Mesendoderm (in vitro differentiated cells): ENCODE results near the gene TP53AIP1.

Source experiments
- DNase-seq: peaks from one replicate; pipeline ENCODE4 v3.0.0; 2013
- H2AK5ac ChIP-seq: 2 replicates; pipeline ENCODE4 v1.6.1; 2013; ENCODE audit warnings: low read length, inconsistent platforms
- H2BK120ac ChIP-seq: 2 replicates; pipeline ENCODE4 v1.6.1; 2013; ENCODE audit warnings: low read depth, mild to moderate bottlenecking, low read length, moderate library complexity, mixed read lengths
- H2BK15ac ChIP-seq: replicated peaks from 2 replicates; pipeline ENCODE4 v1.6.1; 2013; ENCODE audit warnings: low read depth, mild to moderate bottlenecking, moderate library complexity
- H2BK5ac ChIP-seq: 2 replicates; pipeline ENCODE4 v1.6.1; 2013; ENCODE audit warnings: low read length, inconsistent platforms
- H3K18ac ChIP-seq: 2 replicates; pipeline ENCODE4 v1.6.1; 2013; ENCODE audit warnings: mild to moderate bottlenecking, low read length, mixed read lengths
- H3K23ac ChIP-seq: one replicate; pipeline ENCODE4 v1.6.1; 2013; ENCODE audit warnings: low read length
- H3K27ac ChIP-seq: 2 replicates; pipeline ENCODE4 v1.5.1; 2013; ENCODE audit warnings: low read depth, mild to moderate bottlenecking, inconsistent platforms, low read length, moderate library complexity
- H3K27me3 ChIP-seq: 2 replicates; pipeline ENCODE4 v1.6.1; 2013; ENCODE audit warnings: low read length, control low read depth, mild to moderate bottlenecking, inconsistent platforms; ENCODE audit not compliant: insufficient read depth, poor library complexity
- H3K36me3 ChIP-seq: 2 replicates; pipeline ENCODE4 v1.6.1; 2013; ENCODE audit warnings: low read length, inconsistent platforms; ENCODE audit not compliant: control insufficient read depth, insufficient read depth
- H3K4ac ChIP-seq: one replicate; pipeline ENCODE4 v1.6.1; 2013; ENCODE audit warnings: low read depth, mild to moderate bottlenecking, low read length, moderate library complexity
- H3K4me1 ChIP-seq: 2 replicates; pipeline ENCODE4 v1.6.1; 2013; ENCODE audit warnings: low read depth, low read length, inconsistent platforms; ENCODE audit not compliant: control insufficient read depth
- H3K4me2 ChIP-seq: 2 replicates; pipeline ENCODE4 v1.6.1; 2013; ENCODE audit warnings: low read length
- H3K4me3 ChIP-seq: 2 replicates; pipeline ENCODE4 v1.5.1; 2013; ENCODE audit warnings: mild to moderate bottlenecking, low read length
- H3K56ac ChIP-seq: one replicate; pipeline ENCODE4 v1.6.1; 2013; ENCODE audit warnings: low read length
- H3K79me1 ChIP-seq: 2 replicates; pipeline ENCODE4 v1.6.1; 2013; ENCODE audit warnings: low read length, inconsistent platforms
- H3K79me2 ChIP-seq: 2 replicates; pipeline ENCODE4 v1.6.1; 2013; ENCODE audit warnings: mild to moderate bottlenecking, low read length; ENCODE audit not compliant: control insufficient read depth, insufficient read depth
- H3K9ac ChIP-seq: 2 replicates; pipeline ENCODE4 v1.6.1; 2013; ENCODE audit warnings: low read length, inconsistent platforms
- H4K5ac ChIP-seq: one replicate; pipeline ENCODE4 v1.6.1; 2013; ENCODE audit warnings: low read length
- H4K8ac ChIP-seq: one replicate; pipeline ENCODE4 v1.6.1; 2013; ENCODE audit warnings: low read depth, mild to moderate bottlenecking, control low read depth, low read length, moderate library complexity
- WGBS: extraction: QIAGEN DNeasy Blood & Tissue Kit; methylation state at CpG from one replicate; pipeline ENCODE4 v1.1.7; 2013; ENCODE audit warnings: low lambda C conversion rate, missing lambda C conversion rate; ENCODE audit not compliant: insufficient coverage; ENCODE audit errors: extremely low coverage; 5-methylcytosine and 5-hydroxymethylcytosine counted together

TP53AIP1 gene

DNA sequence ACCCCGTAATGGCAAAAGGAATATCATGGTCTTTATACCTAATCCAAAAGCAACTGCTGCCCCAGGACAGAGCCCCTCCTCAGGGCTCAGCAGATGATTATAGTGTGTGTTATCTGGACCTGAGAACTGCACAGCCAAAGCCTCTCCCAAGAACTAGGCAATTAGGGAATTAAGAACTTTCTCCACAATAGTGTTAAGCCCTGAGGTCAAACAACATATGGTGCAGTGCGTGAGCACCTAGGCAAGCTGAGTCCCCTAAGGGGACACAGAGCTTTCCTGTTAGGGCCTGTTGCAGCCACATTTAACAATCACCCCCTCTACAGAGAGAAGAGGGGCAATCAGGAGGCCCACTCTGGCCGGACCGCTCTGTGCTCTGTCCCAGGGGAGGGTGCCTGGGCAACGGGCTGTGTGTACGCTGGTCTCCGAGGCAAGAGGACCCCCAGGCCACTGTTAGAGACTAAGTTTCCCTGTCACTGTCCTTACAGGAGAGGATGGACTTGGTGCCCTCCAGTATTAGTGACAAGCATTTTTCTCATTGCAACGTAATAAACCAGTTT, 52.9 kb downstream of the TP53AIP1 start:
- no CpG with 5 or more reads among the region's 8 CpGs for WGBS
- Histone ChIP-seq H3K4ac (no peak overlapping the region), H3K79me2 (no peaks in the 10 kb centered on the region), H4K5ac (no peak overlapping the region), H3K36me3 (no peaks in the 10 kb centered on the region), H3K18ac (peak overlapping the region; percentile 18), H3K4me3 (no peak overlapping the region), H2BK120ac (no peak overlapping the region), H3K4me2 (no peak overlapping the region), H2BK5ac (no peak overlapping the region), H3K56ac (peak overlapping the region; percentile 61), H3K9ac (no peak overlapping the region), H2AK5ac (no peak overlapping the region), H3K79me1 (no peaks in the 10 kb centered on the region), H3K23ac (no peak overlapping the region), H3K27me3 (peaks cover 13% of the 10 kb centered on the region), H4K8ac (no peak overlapping the region), H2BK15ac (no peak overlapping the region), H3K27ac (no peak overlapping the region), H3K4me1 (peaks cover 2% of the 10 kb centered on the region)
- DNase-seq, result no peak

DNA sequence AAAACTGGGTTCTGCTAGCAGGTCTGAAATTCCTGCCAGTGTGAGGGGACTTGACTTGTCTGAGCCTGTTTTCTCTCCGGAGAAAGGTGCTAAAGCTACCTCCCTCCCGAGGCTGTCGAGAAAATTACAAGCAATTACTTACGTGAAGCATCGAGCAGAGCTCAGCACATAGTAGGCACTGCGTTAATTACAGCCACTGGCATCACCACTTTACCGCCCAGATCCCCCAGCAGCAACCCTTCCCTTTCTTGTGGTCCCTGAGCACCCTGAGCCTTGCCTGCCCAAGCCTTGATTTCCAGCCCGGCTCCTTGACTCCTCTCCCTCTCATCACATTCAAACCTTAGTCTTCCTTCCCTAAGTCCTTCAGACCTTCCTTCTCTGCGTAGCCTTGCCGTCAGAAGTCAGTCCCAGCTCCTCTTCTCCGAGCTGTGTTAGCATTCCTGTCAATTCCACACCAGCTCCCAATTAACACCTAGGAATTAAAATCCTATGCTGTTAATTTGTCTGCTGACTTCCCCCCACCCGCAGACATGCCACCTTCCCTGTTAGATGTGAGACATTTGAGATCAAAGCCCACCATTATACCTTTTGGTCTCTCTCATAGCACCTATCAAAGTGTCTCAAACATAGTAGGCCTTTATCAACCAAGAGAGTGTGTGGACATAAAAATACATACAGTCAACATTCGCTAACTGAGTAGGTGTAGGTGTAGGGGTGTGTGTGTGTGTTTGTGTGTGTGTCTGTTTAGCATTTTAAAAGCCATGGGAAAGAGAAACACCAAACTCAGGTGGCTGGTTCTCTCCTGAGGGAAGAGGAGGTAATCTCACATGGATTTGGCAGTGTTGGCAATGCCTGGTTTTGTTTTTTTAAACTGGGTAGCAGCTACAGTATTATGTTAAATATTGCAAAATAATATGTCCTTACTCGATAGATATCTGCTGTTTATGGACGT, 54.4 kb downstream of the TP53AIP1 start:
- peak; percentile 93 for DNase-seq
- Histone ChIP-seq H3K4me1 (peaks cover 2% of the 10 kb centered on the region), H4K8ac (no peak overlapping the region), H3K79me2 (no peaks in the 10 kb centered on the region), H3K56ac (peak overlapping the region; percentile 20), H3K4me2 (peak overlapping the region; percentile 14), H4K5ac (no peak overlapping the region), H2BK15ac (no peak overlapping the region), H3K4me3 (no peak overlapping the region), H3K4ac (no peak overlapping the region), H3K79me1 (no peaks in the 10 kb centered on the region), H2AK5ac (no peak overlapping the region), H2BK120ac (peak overlapping the region; percentile 37), H2BK5ac (peak overlapping the region; percentile 52), H3K27me3 (peaks cover 13% of the 10 kb centered on the region), H3K36me3 (no peaks in the 10 kb centered on the region), H3K27ac (no peak overlapping the region), H3K9ac (peak overlapping the region; percentile 17), H3K23ac (no peak overlapping the region), H3K18ac (peak overlapping the region; percentile 30)
- no CpG with 5 or more reads among the region's 15 CpGs for WGBS

DNA sequence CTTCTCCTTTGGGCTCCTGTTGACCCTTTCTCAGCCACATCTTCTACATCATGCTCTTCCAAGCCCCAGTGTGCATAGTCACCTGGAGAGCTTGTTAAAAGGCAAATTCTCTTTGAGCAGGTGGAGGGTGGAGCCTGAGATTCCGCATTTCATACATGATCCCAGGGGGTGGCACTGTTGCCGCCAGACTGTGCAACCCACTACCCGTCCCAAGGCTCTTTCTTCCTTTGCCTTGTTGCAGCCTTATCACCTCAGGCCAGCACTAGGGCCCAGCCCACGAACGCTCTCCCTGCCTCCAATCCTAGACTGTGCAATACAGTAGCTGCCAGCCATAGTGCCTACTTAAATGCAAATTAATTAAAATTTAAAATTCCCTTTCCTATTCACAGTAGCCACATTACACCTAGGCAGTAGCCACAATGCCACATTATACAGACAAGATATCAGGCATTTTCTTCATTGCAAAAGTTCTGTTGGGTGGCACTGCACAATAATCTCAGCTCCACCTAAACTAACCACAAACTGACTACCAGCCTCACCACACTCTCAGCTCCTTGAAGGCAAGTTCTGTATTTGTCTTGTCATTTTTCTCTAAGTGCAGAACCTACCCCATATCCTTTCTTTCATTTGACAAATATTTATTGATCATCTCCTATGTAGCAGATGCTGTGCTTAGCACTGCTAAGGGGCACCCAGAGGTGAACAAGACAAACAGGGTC, 56.1 kb downstream of the TP53AIP1 start:
- H3K23ac ChIP-seq, result no peak overlapping the region
- no peak overlapping the region for H3K4me3 ChIP-seq
- no peak for DNase-seq
- peaks cover 12% of the 10 kb centered on the region for H3K27me3 ChIP-seq
- H4K8ac ChIP-seq, result no peak overlapping the region
- no peaks in the 10 kb centered on the region for H3K79me1 ChIP-seq
- H4K5ac ChIP-seq, result no peak overlapping the region
- H3K4me1 ChIP-seq, result no peaks in the 10 kb centered on the region
- no peak overlapping the region for H3K27ac ChIP-seq
- H2AK5ac ChIP-seq, result no peak overlapping the region
- H3K79me2 ChIP-seq, result no peaks in the 10 kb centered on the region
- H2BK15ac ChIP-seq, result no peak overlapping the region
- H3K56ac ChIP-seq, result no peak overlapping the region
- H2BK120ac ChIP-seq, result no peak overlapping the region
- WGBS, result no CpG with 5 or more reads among the region's 5 CpGs
- no peaks in the 10 kb centered on the region for H3K36me3 ChIP-seq
- H3K4me2 ChIP-seq, result no peak overlapping the region
- no peak overlapping the region for H3K4ac ChIP-seq
- no peak overlapping the region for H3K18ac ChIP-seq
- H3K9ac ChIP-seq, result no peak overlapping the region
- no peak overlapping the region for H2BK5ac ChIP-seq
